Spleen (tissue), 11 donors: ENCODE data around the gene PDLIM4. TPM values are rescaled to one million over a fixed set of nuclear protein-coding genes. Genes with fewer than 3 reads are reported as not detected.

Experiments used
- DNase-seq: peaks from one replicate; pipeline ENCODE4 v3.0.0-alpha.2; 2020
- H3K27ac ChIP-seq, 8 donors: fragments of 200-600 bp; sonication (generic) in 7 of 8; 1 replicate in 4 of 8; 2 replicates in 4 of 8; pipeline versions ENCODE4 v1.5.0 to v1.8.0; 2016 to 2021; ENCODE audit warnings: inconsistent platforms in 4 of 8, mild to moderate bottlenecking in 4 of 8, moderate library complexity in 1 of 8
- H3K27me3 ChIP-seq, 7 donors: fragments of 200-600 bp; sonication (generic) in 6 of 7; replicated peaks in 1 of 7; 1 replicate in 4 of 7; 2 replicates in 3 of 7; pipeline versions ENCODE4 v1.5.0 to v1.8.0; 2016 to 2021; ENCODE audit warnings: inconsistent platforms in 3 of 7, mild to moderate bottlenecking in 1 of 7
- H3K36me3 ChIP-seq, 6 donors: fragments of 200-600 bp; sonication (generic) in 5 of 6; 1 replicate in 4 of 6; 2 replicates in 2 of 6; pipeline versions ENCODE4 v1.5.0 to v1.8.0; 2016 to 2021; ENCODE audit warnings: inconsistent platforms in 2 of 6
- H3K4me1 ChIP-seq, 6 donors: fragments of 200-600 bp; sonication (generic) in 5 of 6; 1 replicate in 3 of 6; 2 replicates in 3 of 6; pipeline versions ENCODE4 v1.5.0 to v1.8.0; 2016 to 2021; ENCODE audit warnings: inconsistent platforms in 3 of 6
- H3K4me3 ChIP-seq, 8 donors: fragments of 200-600 bp; sonication (generic) in 7 of 8; 1 replicate in 4 of 8; 2 replicates in 4 of 8; pipeline versions ENCODE4 v1.5.0 to v1.8.0; 2016 to 2021; ENCODE audit warnings: inconsistent platforms in 4 of 8, mild to moderate bottlenecking in 4 of 8, moderate library complexity in 2 of 8
- H3K9me3 ChIP-seq, 8 donors: fragments of 200-600 bp; sonication (generic) in 7 of 8; 1 replicate in 4 of 8; 2 replicates in 4 of 8; pipeline versions ENCODE4 v1.5.0 to v1.8.0; 2016 to 2021; ENCODE audit warnings: inconsistent platforms in 4 of 8
- CTCF ChIP-seq, 11 experiments: fragments of 200-600 bp in 7 of 11; fragments of 450-650 bp in 4 of 11; sonication (generic) in 4 of 11; IDR thresholded peaks in 8 of 11; conservative IDR thresholded peaks in 3 of 11; 1 replicate in 7 of 11; 2 replicates in 4 of 11; pipeline versions ENCODE4 v1.4.0 to v1.8.0; 2016 to 2021; ENCODE audit warnings: antibody characterized with exemption in 11 of 11, inconsistent platforms in 4 of 11, mild to moderate bottlenecking in 1 of 11
- POLR2A ChIP-seq, 3 donors: fragments of 450-650 bp; IDR thresholded peaks; one replicate each; pipeline ENCODE4 v1.5.1; 2017; ENCODE audit warnings: antibody characterized with exemption in 3 of 3, mild to moderate bottlenecking in 1 of 3
- POLR2AphosphoS5 ChIP-seq, 3 donors: sonication (generic); formaldehyde crosslinking; IDR thresholded peaks; one replicate each; pipeline ENCODE4 v1.5.1; 2017; ENCODE audit warnings: antibody characterized with exemption in 3 of 3
- WGBS, 5 donors: extraction: QIAGEN DNeasy Blood & Tissue Kit in 3 of 5; methylation state at CpG; one replicate each; pipeline versions ENCODE4 v1.1.5 to v1.1.7; 2013 to 2018; 5-methylcytosine and 5-hydroxymethylcytosine counted together
- intact Hi-C: fragments of 100-400 bp; cut with DNase I; formaldehyde crosslinking; loops from one replicate; pipeline ENCODE4 v1.15.0; 2023; ENCODE audit warnings: low total_unique reads
- polyA plus RNA-seq, 3 donors: library from polyadenylated mRNA; stranded (reverse); fragments of 200-250 nt; gene quantifications; one replicate each; pipeline ENCODE4 v1.2.1, GENCODE V29; 2013
- total RNA-seq, 7 donors: library from RNA; depleted of rRNA in 3 of 7; stranded (reverse); fragments of >200 nt in 3 of 7; fragmentation: NEBNext Ultra II Directional in 4 of 7; extraction: Animal tissue kit (Norgen Biotek cat#: 25700) in 4 of 7; gene quantifications; one replicate each; pipeline versions ENCODE4 v1.1.0 to v1.2.1, GENCODE V29; 2016 to 2021
- donor health status: healthy with polysubstance abuse.
- donor health status: DM: no; HTN: no; CAD: no; lungs with moderate emphysema.
- donor health status: DM: no; HTN: no; CAD: no.
- donor health status: Bipolar disorder and iron deficiency.
- donor health status: healthy.
- donor health status: DM: no; HTN: no; CAD: no.
- donor health status: DM: yes; HTN: yes; CAD: no.

PDLIM4 gene
- total and polyA plus RNA-seq, 10 donors: 3.5 to 17.4 (median 9.0) TPM

- TF ChIP-seq POLR2A (IDR thresholded peaks at IDR 0.05) (no peak), CTCF (IDR thresholded peaks at IDR 0.05 in 8 of 11, conservative IDR thresholded peaks at IDR 0.05 in 3 of 11) (no peak), POLR2AphosphoS5 (IDR thresholded peaks at IDR 0.05) (no peak)
- Histone ChIP-seq H3K4me3 (no peak overlapping the region), H3K27me3 (no peaks in the 10 kb centered on the region), H3K4me1 (no peaks in the 10 kb centered on the region), H3K36me3 (peaks cover 0 to 51% (median 0%) of the 10 kb centered on the region in 6 donors), H3K9me3 (no peaks in the 10 kb centered on the region), H3K27ac (no peak overlapping the region)
- intact Hi-C loops: no loop called here
- 95 to 99% (median 96%) methylated on average over 11 of the region's 11 CpGs for WGBS, 5 donors
- DNase-seq: no peak
These were observed 47.5 kb upstream of the PDLIM4 start for GRCh38 chr5:132209901-132210545.

GRCh38 chr5:132210944-132211343, 46.6 kb upstream of the PDLIM4 start:
- Histone ChIP-seq H3K27ac (peak overlapping the region in 1 of 8 donors; percentile 19), H3K4me3 (no peak overlapping the region), H3K9me3 (no peaks in the 10 kb centered on the region), H3K4me1 (no peaks in the 10 kb centered on the region), H3K27me3 (no peaks in the 10 kb centered on the region), H3K36me3 (peaks cover 0 to 51% (median 0%) of the 10 kb centered on the region in 6 donors)
- TF ChIP-seq CTCF (IDR thresholded peaks at IDR 0.05 in 8 of 11, conservative IDR thresholded peaks at IDR 0.05 in 3 of 11) (no peak), POLR2AphosphoS5 (IDR thresholded peaks at IDR 0.05) (no peak), POLR2A (IDR thresholded peaks at IDR 0.05) (no peak)
- intact Hi-C loops: no loop called here
- 86 to 97% (median 93%) methylated on average over 1 of the region's 1 CpG for WGBS, 5 donors
- DNase-seq: no peak

GRCh38 chr5:132211787-132212186, 45.7 kb upstream of the PDLIM4 start:
- intact Hi-C loops: no loop called here
- Histone ChIP-seq H3K4me3 (no peak overlapping the region), H3K9me3 (no peaks in the 10 kb centered on the region), H3K4me1 (no peaks in the 10 kb centered on the region), H3K36me3 (peaks cover 0 to 52% (median 0%) of the 10 kb centered on the region in 6 donors), H3K27ac (peak overlapping the region in 1 of 8 donors; percentile 1), H3K27me3 (no peaks in the 10 kb centered on the region)
- DNase-seq: no peak
- WGBS, 5 donors: 47 to 68% (median 63%) methylated on average over 1 of the region's 1 CpG
- TF ChIP-seq CTCF (IDR thresholded peaks at IDR 0.05 in 8 of 11, conservative IDR thresholded peaks at IDR 0.05 in 3 of 11): no peak
- no peak for TF ChIP-seq POLR2A (IDR thresholded peaks at IDR 0.05)
- TF ChIP-seq POLR2AphosphoS5 (IDR thresholded peaks at IDR 0.05): no peak

GRCh38 chr5:132213666-132214065, 43.8 kb upstream of the PDLIM4 start:
- 93 to 96% (median 95%) methylated on average over 7 of the region's 7 CpGs for WGBS, 5 donors
- intact Hi-C loops: no loop called here
- Histone ChIP-seq H3K27me3 (no peaks in the 10 kb centered on the region), H3K27ac (no peak overlapping the region), H3K36me3 (peaks cover 0 to 57% (median 0%) of the 10 kb centered on the region in 6 donors), H3K9me3 (no peaks in the 10 kb centered on the region), H3K4me1 (no peaks in the 10 kb centered on the region), H3K4me3 (no peak overlapping the region)
- DNase-seq: peak; percentile 61
- TF ChIP-seq POLR2A (IDR thresholded peaks at IDR 0.05) (no peak), CTCF (IDR thresholded peaks at IDR 0.05 in 8 of 11, conservative IDR thresholded peaks at IDR 0.05 in 3 of 11) (no peak), POLR2AphosphoS5 (IDR thresholded peaks at IDR 0.05) (no peak)
